HCT116 (cell line): ENCODE measurements around the gene CTNNA2. TPM values are rescaled to one million over a fixed set of nuclear protein-coding genes. Genes with fewer than 3 reads are reported as not detected.

Source experiments
- ATAC-seq: fragments of 200-7000 bp; cut with Tn5 transposase; 2 replicates; pipeline ENCODE4 v1.9.1; 2020; ENCODE audit warnings: mild to moderate bottlenecking, moderate library complexity
- BruUV-seq: library from RNA; stranded (reverse); fragments of 400-500 nt; replicated peaks from 2 replicates; lab custom pipeline; 2021; lab: Mats Ljungman, UMichigan
- CTCF ChIA-PET: fragments of 300-600 bp; sonication (Branson Sonifier 250); formaldehyde crosslinking; loops from one replicate; lab custom pipeline; 2021; ENCODE audit warnings: antibody characterized with exemption; lab: Charles Lee
- POLR2A ChIA-PET: fragments of 300-600, 350-600 bp; sonication (Branson Sonifier 250); formaldehyde crosslinking; loops from one replicate; lab custom pipeline; 2021; ENCODE audit warnings: antibody characterized with exemption; lab: Charles Lee
- RAD21 ChIA-PET, 2 experiments: fragments of 300-600 bp; sonication (Branson Sonifier 250); formaldehyde crosslinking; loops; one replicate each; lab custom pipeline; 2023; ENCODE audit warnings: low total read pairs in 2 of 2; ENCODE audit not compliant: uncharacterized antibody in 2 of 2, unreplicated experiment in 2 of 2, low non-redundant PET in 1 of 2; lab: Charles Lee
- DNase-seq: peaks from one replicate; pipeline ENCODE4 v3.0.0-alpha.2; 2010; ENCODE audit warnings: low read depth, low spot score
- H2AFZ ChIP-seq: fragments of 200-600 bp; shearing (Covaris generic), sonication (generic); 2 replicates; pipeline ENCODE4 v1.6.1; 2017; ENCODE audit warnings: low read depth, mixed run types, mixed read lengths, antibody characterized with exemption, low read length; ENCODE audit not compliant: poor library complexity, severe bottlenecking
- H3K27ac ChIP-seq: 2 replicates; pipeline ENCODE4 v1.5.1; 2012; ENCODE audit warnings: low read depth, low read length
- H3K27me3 ChIP-seq: fragments of 200-600 bp; sonication (generic); 2 replicates; pipeline ENCODE4 v1.6.1; 2016; ENCODE audit warnings: mixed run types, low read length, mixed read lengths; ENCODE audit not compliant: insufficient read depth
- H3K36me3 ChIP-seq, 2 experiments: fragments of 200-500 bp in 1 of 2; fragments of 200-600 bp in 1 of 2; sonication (Bioruptor generic) in 1 of 2; sonication (generic) in 1 of 2; 2 replicates each; pipeline versions ENCODE4 v1.5.1 to v1.6.1; 2014 to 2016; ENCODE audit warnings: low read length in 2 of 2, inconsistent platforms in 1 of 2, mixed read lengths in 1 of 2, mixed run types in 1 of 2; ENCODE audit not compliant: insufficient read depth in 2 of 2, control insufficient read depth in 1 of 2
- H3K4me1 ChIP-seq, 2 experiments: fragments of 200-600 bp in 1 of 2; sonication (generic) in 1 of 2; 2 replicates each; pipeline versions ENCODE4 v1.5.1 to v1.6.1; 2012 to 2017; ENCODE audit warnings: low read length in 2 of 2, inconsistent platforms in 1 of 2, mild to moderate bottlenecking in 1 of 2, mixed read lengths in 1 of 2, mixed run types in 1 of 2, moderate library complexity in 1 of 2; ENCODE audit not compliant: insufficient read depth in 2 of 2, control insufficient read depth in 1 of 2
- H3K4me2 ChIP-seq: fragments of 200-600 bp; sonication (generic); 2 replicates; pipeline ENCODE4 v1.6.1; 2017; ENCODE audit warnings: mixed run types, low read length, mixed read lengths
- H3K4me3 ChIP-seq, 2 experiments: fragments of 200-600 bp in 1 of 2; sonication (generic) in 1 of 2; replicated peaks in 1 of 2; 2 replicates each; pipeline ENCODE4 v1.5.1; 2011 to 2016; ENCODE audit warnings: low read length in 2 of 2, control low read depth in 1 of 2, low read depth in 1 of 2, mild to moderate bottlenecking in 1 of 2, mixed read lengths in 1 of 2, mixed run types in 1 of 2
- H3K79me2 ChIP-seq: fragments of 200-600 bp; sonication (generic); 2 replicates; pipeline ENCODE4 v1.6.1; 2017; ENCODE audit warnings: mild to moderate bottlenecking, mixed run types, low read length, moderate library complexity, mixed read lengths; ENCODE audit not compliant: insufficient read depth
- H3K9ac ChIP-seq: fragments of 200-600 bp; sonication (generic); 2 replicates; pipeline ENCODE4 v1.6.1; 2016; ENCODE audit warnings: low read length, mixed read lengths
- H3K9me2 ChIP-seq: fragments of 200-600 bp; sonication (generic), shearing (Covaris generic); 2 replicates; pipeline ENCODE4 v1.6.1; 2017; ENCODE audit warnings: mixed run types, mild to moderate bottlenecking, moderate library complexity; ENCODE audit not compliant: insufficient read depth
- H3K9me3 ChIP-seq, 2 experiments: fragments of 200-500 bp in 1 of 2; fragments of 200-600 bp in 1 of 2; sonication (Bioruptor generic) in 1 of 2; sonication (generic) in 1 of 2; 2 replicates each; pipeline ENCODE4 v1.6.1; 2014 to 2017; ENCODE audit warnings: low read length in 2 of 2, mixed read lengths in 2 of 2, inconsistent platforms in 1 of 2, low read depth in 1 of 2, mild to moderate bottlenecking in 1 of 2, mixed run types in 1 of 2, moderate library complexity in 1 of 2; ENCODE audit not compliant: control insufficient read depth in 1 of 2, insufficient read depth in 1 of 2
- H4K20me1 ChIP-seq: fragments of 200-600 bp; sonication (generic), shearing (Covaris generic); 2 replicates; pipeline ENCODE4 v1.6.1; 2017; ENCODE audit warnings: mixed run types, mild to moderate bottlenecking, moderate library complexity; ENCODE audit not compliant: insufficient read depth
- CBX3 ChIP-seq: IDR thresholded peaks from 2 replicates; pipeline ENCODE4 v1.6.1; 2012; ENCODE audit warnings: low read depth
- EGR1 ChIP-seq: IDR thresholded peaks from 2 replicates; pipeline ENCODE4 v1.6.1; 2012; ENCODE audit warnings: low read depth
- ELF1 ChIP-seq: IDR thresholded peaks from 2 replicates; pipeline ENCODE4 v1.6.1; 2012; ENCODE audit warnings: low read depth, borderline replicate concordance
- EZH2phosphoT487 ChIP-seq: fragments of 200-600 bp; IDR thresholded peaks from 2 replicates; pipeline ENCODE4 v1.6.1; 2018; ENCODE audit warnings: antibody characterized with exemption, borderline replicate concordance
- POLR2AphosphoS5 ChIP-seq: IDR thresholded peaks from 2 replicates; pipeline ENCODE4 v1.6.1; 2011; ENCODE audit warnings: mild to moderate bottlenecking, low read depth, low read length, moderate library complexity
- SP1 ChIP-seq: IDR thresholded peaks from 2 replicates; pipeline ENCODE4 v1.6.1; 2012; ENCODE audit warnings: low read depth
- TCF7L2 ChIP-seq: IDR thresholded peaks from 2 replicates; pipeline ENCODE4 v1.7.0; 2011; ENCODE audit warnings: borderline replicate concordance, inconsistent platforms; ENCODE audit not compliant: insufficient read depth, insufficient read length; ENCODE audit errors: extremely low read depth
- ZBTB33 ChIP-seq: IDR thresholded peaks from 2 replicates; pipeline ENCODE4 v1.6.1; 2011; ENCODE audit warnings: mild to moderate bottlenecking, low read length, moderate library complexity; ENCODE audit not compliant: insufficient replicate concordance; ENCODE audit errors: extremely low read depth
- ZFX ChIP-seq: fragments of 450-650 bp; IDR thresholded peaks from 2 replicates; pipeline ENCODE4 v1.6.1; 2017
- intact Hi-C: fragments of 100-400 bp; cut with micrococcal nuclease; formaldehyde crosslinking; loops from 2 replicates; pipeline ENCODE4 v1.10.0; 2022
- total RNA-seq: library from RNA; stranded (reverse); gene quantifications from one replicate; pipeline ENCODE4 v1.2.1, GENCODE V29; 2021; ENCODE audit not compliant: unreplicated experiment

CTNNA2 gene
- total RNA-seq, 1 experiment from 2014 or later: not detected

DNA sequence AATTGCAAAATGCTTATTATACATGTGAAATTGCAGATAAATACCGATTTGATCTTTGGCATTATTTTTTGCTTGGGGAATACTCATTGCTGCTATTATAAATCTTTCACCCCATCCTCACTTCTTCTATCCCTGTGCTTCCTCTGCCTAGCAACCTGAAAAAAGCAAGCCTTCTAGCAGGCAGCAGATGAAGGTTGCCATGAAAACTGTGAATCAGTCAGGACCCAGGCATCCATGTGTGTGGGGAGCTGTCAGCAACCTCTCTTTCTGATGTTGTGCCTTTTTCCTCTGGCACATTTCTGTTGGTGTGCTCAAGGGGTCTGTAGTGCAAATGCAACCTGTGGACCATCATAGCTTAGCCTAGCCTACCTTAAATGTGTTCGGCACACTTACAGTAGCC, 427.5 kb downstream of the CTNNA2 start:
- no TSS peak for BruUV-seq
- ChIA-PET POLR2A (no interaction called here), RAD21 (no interaction called here), CTCF (no interaction called here)
- Histone ChIP-seq H3K79me2 (no peaks in the 10 kb centered on the region), H3K4me1 (no peaks in the 10 kb centered on the region), H3K36me3 (no peaks in the 10 kb centered on the region), H2AFZ (no peak overlapping the region), H3K27ac (no peak overlapping the region), H3K4me2 (no peak overlapping the region), H3K9ac (no peak overlapping the region), H3K9me3 (no peaks in the 10 kb centered on the region; a peak in 2 of 4 replicates), H3K9me2 (no peaks in the 10 kb centered on the region), H3K4me3 (no peak overlapping the region), H4K20me1 (no peaks in the 10 kb centered on the region)
- DNase-seq: no peak
- intact Hi-C loops: no loop called here
- no peak for ATAC-seq
- no peak for TF ChIP-seq EZH2phosphoT487
- no peak for TF ChIP-seq ELF1
- no peak for TF ChIP-seq ZFX
- TF ChIP-seq TCF7L2: no peak
- no peak for TF ChIP-seq EGR1
- TF ChIP-seq, all 23 proteins: peak for 0
- H3K27me3 ChIP-seq: no peaks in the 10 kb centered on the region

GRCh38 chr2:79941179-79941578, 428.3 kb downstream of the CTNNA2 start:
- RAD21 ChIA-PET: no interaction called here
- no peaks in the 10 kb centered on the region; a peak in 2 of 4 replicates for H3K9me3 ChIP-seq
- no peak overlapping the region for H3K4me3 ChIP-seq
- DNase-seq: no peak
- TF ChIP-seq POLR2AphosphoS5: no peak
- TF ChIP-seq ZBTB33: no peak
- no peak for TF ChIP-seq ELF1
- TF ChIP-seq SP1: no peak
- no peak for TF ChIP-seq CBX3
- TF ChIP-seq, all 23 proteins: peak for 0
- H3K36me3 ChIP-seq: no peaks in the 10 kb centered on the region
- no peak overlapping the region for H3K9ac ChIP-seq
- no peaks in the 10 kb centered on the region for H3K9me2 ChIP-seq
- H4K20me1 ChIP-seq: no peaks in the 10 kb centered on the region
- H3K79me2 ChIP-seq: no peaks in the 10 kb centered on the region
- H3K27me3 ChIP-seq: no peaks in the 10 kb centered on the region
- H2AFZ ChIP-seq: no peak overlapping the region
- intact Hi-C loops: no loop called here
- H3K4me1 ChIP-seq: no peaks in the 10 kb centered on the region
- POLR2A ChIA-PET: no interaction called here
- no peak for ATAC-seq
- H3K4me2 ChIP-seq: no peak overlapping the region
- no peak overlapping the region for H3K27ac ChIP-seq
- BruUV-seq: no TSS peak
- CTCF ChIA-PET: no interaction called here
